ENCODE results near the gene RNF220.
A peak's percentile ranks its signal among the peaks of the same experiment; 100 is the strongest.

RNF220 gene

DNA sequence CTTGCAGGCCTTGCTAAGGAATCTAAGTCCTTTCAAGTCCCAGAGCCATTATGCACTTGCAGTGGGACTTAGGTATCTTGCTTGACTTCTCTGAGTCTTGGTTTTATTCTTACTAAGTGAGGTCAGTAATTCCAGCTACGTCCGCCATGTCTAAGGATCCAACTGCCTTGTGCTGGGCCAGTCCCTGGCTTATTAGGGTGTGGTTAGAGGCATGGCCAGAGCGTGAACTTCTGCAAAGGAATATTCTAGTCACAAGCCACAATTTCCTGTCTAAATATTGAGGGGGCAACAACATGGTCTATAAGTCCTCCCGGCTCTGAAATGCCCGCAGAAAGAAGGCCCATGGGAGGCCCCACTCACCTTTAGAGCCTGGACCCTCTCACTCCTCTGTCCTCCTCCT lies 186.3 kb downstream of the RNF220 start:
- DNase-seq = no peak

- DNase-seq = no peak
Measured at GRCh38 chr1:44592208-44593145, 187.4 kb downstream of the RNF220 start.

DNA sequence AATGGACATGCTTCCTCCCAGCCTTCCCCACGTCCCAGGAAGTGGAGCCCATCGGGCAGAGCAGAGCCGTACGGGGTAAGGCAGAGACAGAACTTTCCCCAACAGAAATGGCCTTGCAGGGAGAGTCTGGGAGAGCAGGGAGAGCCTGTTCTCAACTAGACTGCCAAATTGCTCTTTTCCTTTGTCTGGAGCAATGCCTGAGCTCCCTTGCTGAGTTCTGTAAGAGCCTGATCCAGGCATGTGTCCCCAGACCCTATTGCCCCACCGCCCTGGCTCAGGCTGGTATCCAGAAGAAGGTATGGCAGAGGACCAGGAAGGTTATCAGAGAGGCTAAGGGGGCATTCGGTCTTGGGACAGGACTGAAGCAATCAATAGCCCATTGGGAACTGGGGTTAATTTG lies 189.3 kb downstream of the RNF220 start:
- no peak for DNase-seq

DNA sequence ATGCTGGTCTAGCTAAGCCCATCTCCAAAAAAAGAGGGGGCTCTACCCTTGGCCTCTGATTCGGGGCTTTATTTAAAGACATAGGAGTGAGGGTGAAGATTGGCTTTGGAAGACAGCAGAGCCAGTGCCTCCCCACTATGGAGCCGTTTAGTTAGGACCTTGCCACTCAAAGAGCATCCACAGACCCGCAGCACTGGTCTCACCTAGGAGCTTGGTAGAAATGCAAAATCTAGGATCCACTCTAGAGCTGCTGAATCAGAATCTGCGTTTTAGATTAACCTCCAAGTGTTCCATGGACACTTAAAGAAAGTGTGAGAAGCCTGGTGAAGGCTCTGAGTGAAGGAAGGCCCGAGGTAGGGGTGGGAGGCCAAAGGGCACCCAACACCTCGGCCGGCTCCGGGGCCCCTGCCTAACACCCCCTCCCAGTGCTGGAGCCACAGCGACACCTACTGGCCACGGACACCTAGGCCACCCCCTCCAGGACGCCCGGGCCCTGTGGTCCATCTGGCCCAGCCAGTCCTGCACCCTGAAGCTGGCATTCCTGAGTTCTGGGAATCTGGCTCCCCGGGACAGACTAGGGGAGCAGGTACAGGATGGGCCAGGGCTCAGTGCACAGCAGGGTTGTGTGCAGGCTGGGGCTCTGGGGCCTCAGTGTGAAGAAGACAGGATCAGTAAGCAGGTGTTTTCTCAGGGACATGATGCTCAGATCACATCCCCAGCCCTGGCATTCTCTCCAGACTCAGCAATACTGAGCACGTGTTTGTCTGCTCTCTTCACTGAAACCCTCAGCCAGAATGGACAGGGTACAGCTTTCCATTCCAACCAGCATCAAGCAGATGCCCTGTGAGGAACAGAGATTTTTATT lies 190.0 kb downstream of the RNF220 start:
- peak; percentile 98 for DNase-seq

DNA sequence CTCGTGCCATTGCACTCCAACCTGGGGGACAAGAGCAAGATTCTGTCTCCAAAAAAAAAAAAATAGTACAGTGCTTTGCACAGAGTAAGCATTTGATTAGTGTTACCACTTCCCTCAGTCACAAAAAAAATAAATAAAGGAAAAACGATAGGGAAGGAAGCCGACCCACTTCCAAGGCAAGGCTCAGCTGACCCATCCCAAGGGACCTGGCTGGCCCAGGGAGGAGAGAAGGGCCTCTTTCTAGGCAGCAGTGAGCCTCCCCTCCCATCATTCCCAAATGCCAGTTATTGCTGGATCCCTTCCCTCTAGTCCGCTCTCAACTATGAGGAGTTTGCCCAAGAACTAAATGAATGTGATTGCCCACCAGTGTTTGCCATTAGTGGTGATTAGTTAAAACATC lies 191.5 kb downstream of the RNF220 start:
- DNase-seq = no peak

DNA sequence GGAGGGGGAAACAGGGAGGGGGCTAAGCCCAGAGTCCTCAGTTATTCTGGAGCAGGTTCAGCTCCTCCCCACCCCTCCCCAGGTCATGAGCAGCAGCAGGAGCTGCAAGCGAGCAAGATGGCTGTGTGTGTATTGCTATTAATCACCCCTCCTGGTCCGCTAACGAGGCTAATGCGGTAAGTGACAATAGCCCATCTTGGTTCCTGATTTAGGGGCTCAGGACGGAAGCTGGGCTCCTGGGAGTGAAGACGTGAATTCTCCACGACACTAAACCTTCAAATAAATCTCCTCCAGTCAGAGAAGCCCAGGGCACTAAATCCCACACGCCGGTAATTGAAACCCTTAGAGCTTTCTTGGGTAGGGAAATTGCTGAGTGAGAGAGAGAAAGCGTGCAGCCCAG lies 193.1 kb downstream of the RNF220 start:
- no peak for DNase-seq

DNA sequence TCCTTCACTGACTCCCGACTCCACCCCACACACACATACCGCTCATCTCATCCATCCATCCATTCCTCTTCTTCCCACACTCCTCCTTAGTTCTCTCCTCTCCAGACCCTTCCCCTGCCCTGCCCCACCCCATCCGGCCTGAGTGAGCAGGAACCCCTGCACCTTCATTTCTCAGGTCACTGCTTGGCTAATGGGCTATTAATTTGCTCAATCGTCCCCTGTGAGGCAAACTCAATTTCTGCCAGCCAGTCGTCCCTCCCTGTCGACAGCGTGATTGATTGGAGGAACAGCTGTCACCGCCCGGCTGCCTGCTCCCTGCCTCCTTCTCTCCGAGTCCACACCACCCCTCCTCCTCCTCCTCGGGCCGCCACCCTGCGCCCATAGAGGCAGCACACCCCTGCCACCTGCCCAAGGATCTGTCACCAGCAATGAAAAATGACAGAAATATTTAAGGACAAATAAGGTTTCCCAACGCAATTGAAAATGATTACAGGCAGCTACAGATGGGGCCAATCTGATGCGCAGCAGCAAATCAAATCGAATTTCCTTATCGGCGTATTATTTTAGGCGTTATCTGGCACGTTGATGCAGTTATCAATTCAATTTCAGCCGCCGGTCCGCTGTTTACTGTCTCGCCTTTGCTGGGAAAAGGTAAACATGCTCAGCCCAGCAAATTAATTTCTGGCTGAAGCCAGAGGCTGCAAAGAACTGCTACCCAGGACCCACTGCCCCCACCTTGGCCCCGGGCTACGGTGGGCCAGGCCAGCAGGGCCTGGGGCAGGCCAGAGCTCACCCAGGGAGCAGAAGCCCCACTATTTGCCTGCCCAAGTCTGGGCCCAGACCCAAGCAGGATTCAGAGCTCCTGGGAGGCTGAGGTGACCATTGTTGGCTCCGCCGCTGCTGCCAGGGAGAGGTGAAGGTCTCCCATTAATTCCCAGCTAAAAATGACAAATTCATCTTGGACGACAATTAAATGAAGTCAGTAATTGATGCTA lies 197.9 kb downstream of the RNF220 start:
- DNase-seq = no peak

GRCh38 chr1:44603718-44604117 lies 198.7 kb downstream of the RNF220 start:
- no peak for DNase-seq

DNA sequence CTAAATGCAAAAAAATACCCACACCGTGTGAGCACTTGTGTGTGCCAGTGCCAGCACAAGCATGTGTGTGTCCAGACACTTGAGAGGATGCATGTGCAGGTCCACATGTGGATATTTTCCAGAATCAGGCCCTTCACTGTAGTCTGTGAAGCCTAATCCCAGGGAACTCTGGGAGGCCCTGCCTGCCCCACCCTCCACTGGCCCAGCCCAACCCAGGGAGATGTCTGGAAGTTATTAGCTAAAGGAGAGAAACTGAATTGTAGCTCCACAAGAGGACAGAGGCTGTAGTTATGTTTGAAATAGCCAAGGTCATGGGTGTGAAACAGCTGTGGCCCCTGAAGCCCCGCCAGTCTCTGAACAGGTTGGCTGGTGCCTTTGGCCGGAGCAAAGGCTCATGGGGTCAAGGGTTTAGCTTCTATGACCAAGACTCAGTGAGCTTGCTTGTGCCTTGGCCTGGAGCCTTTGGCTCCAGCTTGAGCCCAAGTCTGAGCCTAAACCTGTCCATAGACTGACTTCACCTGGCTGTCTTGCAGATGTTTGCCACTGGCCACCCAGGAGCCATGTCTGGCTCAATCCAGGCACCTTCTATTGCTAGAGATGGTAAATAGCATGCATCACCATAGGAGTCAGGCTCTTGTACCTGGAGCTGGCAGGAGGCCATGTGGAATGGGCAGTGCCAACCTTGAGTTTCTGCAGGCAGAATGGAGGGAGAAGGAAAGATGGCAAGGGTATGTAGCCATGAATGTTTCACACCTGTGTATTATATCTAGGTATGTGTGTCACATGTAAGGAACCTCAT lies 199.3 kb downstream of the RNF220 start:
- DNase-seq = no peak

GRCh38 chr1:44605914-44606615 lies 201.0 kb downstream of the RNF220 start:
- DNase-seq = no peak

DNA sequence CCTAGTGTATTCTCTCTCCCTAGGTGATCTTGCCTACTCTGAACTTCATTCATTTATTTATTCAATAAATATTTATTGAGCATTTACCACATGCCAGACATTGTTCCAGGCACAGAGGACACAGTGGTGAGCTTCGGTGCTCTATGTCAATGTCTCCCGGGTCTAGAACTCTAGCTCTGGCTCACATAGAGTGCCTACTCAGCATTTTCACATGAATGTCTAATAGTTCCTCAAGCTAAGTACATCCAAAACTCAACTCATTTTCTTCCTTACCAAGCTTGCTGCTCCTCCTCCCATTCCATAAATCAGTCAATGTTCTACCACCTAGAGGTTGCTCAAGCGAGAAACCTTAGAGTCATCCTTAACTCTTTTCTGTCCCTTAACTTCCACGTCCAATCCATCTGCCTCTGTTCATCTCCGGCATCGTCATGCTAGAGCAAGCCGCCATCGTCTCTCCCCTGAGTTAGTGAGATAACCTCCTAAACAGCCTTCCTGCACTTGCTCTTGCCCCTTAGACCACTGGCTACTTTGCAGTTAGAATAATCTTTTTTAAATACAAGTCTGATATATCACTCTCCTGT lies 201.7 kb downstream of the RNF220 start:
- no peak for DNase-seq

GRCh38 chr1:44608141-44608540 lies 203.1 kb downstream of the RNF220 start:
- DNase-seq = no peak

GRCh38 chr1:44609412-44609767 lies 204.3 kb downstream of the RNF220 start:
- peak; percentile 62 for DNase-seq

GRCh38 chr1:44609768-44610526 lies 204.9 kb downstream of the RNF220 start:
- DNase-seq = no peak

DNA sequence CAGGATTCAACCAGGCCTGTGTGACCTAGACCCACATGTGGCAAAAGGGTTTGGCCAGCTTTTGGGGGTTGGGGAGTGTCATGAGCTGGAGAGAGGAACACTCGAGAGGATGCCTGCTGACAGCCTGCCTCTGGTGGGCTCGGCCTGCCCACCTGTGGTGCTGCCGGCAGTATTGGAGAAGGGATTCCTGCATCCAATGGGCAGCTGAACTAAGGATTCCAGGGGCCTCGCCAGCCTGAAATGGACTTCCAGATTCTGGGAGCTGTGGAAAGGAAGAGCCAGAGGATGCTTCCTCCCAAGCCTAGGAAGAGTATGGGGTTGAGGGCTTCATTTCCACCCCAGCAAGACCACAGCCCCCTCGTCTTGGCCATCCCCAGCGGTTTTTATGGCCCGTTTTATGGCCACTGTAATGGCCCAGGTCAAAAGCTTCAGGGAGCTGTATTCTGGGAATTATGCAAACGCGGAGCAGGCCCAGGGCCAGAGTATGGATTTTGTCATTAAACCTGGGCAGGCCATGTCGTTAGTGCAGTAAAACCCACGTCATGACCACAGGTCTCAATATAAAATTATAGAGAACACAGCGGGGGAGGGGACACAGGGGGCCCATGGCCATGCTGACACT lies 205.6 kb downstream of the RNF220 start:
- no peak for DNase-seq

DNA sequence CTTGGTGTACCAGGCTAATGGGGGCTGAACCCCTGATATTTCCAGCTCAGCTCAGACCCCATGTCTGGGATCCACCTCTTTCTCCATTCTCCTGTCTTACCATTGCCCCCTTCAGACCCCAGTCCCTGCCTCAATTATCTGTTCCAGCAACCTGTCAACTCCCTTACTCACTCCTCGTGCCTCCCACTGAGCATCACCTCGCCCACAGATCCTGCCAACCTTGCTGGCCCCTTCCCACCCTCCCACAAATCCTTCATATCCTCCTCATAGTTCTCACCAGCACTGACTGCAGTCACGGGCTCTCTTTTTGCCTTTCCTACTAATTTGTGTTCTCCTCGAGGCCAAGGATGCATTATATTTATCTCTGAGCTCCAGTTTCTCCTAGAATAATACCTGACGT lies 206.4 kb downstream of the RNF220 start:
- no peak for DNase-seq

- no peak for DNase-seq
Measured at GRCh38 chr1:44611866-44612265, 206.8 kb downstream of the RNF220 start.

DNA sequence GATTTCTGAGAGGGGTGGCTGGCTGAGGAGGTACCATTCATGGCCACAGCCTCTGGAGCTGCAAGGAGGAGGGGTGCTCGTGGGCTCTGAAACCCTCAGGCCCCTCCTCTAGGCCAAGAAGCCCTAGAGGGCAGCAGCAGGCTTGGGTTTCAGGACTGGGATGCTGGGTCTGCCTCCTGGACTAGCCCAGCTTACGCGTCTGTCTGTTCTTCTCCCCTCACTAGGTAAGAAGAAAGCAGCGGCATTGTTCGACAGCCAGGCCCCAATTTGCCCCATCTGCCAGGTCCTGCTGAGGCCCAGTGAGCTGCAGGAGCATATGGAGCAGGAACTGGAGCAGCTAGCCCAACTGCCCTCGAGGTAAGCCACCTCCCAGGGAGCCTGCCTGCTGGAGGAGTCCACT lies 208.9 kb downstream of the RNF220 start:
- DNase-seq = no peak

DNA sequence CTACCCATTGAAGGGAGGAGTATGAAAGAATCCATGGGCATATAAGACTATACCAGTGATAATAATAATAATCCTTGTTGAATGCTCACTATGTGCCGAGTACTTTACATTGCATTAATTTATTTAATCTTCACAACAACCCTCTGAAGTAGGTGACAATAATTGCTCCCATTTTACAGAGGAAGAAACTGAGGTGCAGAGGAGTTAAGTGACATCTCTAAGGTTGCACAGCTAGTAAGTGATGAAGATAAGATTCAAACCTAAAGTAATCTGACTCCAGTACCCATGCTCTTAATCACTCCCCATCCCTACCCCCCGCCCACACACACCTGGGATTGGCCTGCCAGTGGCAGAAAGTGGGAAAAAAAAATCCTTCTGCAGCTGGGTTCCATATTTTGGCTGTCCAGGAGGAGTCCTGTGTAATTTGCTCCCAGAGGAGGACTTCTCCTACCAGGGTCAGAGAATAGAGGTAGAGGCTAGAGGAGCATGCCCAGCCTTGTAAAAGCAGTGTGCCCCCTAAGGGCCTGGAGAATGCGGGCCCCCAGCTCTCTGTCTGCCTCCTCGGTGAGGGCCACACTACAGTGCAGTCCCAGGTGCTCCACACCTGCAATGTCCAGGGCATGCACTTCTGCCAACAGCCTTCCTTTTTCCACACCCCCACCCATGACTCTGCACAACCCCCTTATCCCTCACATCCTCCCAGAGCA lies 211.4 kb downstream of the RNF220 start:
- no peak for DNase-seq
